Erythroblast (primary cell): ENCODE results near the gene SPTLC2.

ENCODE experiments used
- DNase-seq, 2 experiments: peaks; one replicate each; lab custom pipeline; 2025; lab: John Stamatoyannopoulos, UW
- GATA1 ChIP-seq: IDR thresholded peaks from 2 replicates; pipeline ENCODE4 v1.6.1; 2011; ENCODE audit warnings: low read depth, mild to moderate bottlenecking, control low read depth, low read length, moderate library complexity
- POLR2A ChIP-seq: IDR thresholded peaks from 2 replicates; pipeline ENCODE4 v1.6.1; 2011; ENCODE audit warnings: mild to moderate bottlenecking, low read length

SPTLC2 gene

DNA sequence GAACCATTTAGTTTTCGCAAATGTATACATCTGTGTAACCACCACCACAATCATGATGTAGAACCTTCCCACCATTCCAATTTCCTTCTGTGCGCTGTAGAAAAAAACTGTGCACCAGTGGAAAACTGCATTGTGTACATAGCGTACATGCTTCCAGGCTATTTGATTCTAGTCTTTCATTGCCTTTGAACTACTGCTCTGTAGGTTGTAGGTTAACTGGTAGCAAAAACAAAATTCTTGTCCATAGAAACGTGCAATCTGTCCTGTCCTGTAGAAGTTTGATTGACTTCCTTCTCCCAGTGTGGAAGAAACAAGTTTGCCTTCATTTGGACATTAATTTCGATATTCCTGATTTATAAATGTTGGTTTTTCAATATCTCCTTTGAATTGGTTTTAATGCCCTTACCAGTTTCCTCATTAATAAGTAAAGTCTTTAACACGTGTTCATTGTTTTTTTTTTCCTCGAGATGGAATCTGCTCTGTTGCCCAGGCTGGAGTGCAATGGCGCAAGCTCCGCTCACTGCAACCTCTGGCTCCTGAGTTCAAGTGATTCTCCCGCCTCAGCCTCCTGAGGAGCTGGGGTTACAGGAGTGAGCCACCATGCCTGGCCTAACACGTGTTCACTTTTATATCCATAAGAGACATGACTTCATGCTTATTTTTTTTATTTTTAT, 114.2 kb downstream of the SPTLC2 start:
- no peak for DNase-seq
- no peak for TF ChIP-seq POLR2A
- TF ChIP-seq GATA1, result no peak

DNA sequence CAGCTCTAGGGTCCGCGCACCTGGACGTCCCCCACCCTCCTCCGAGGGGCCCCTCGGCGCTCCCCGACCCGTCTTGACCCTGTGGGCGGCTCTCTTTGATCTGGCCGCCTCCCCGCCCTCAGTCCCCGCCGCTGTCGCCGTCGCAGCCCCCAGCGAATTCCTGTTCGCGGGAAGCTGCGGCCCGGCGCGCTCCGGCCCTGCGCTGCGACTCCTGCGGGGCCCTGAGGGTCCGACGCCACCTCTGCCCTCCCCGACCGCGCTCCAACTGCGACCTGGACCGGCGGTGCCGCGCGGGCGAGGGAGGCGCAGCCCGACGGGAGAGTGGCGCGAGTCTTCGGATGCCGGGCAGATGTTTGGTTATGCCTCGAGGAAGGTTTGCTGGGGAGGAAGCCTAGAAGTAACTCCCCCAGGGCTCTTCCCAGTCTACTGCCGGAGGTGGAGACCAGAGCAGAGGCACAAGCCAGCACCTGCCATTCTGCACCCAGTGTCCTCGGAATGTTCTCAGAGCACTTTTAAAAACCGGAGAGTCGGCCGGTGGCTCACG, 117.4 kb downstream of the SPTLC2 start:
- TF ChIP-seq POLR2A, result no peak
- no peak for TF ChIP-seq GATA1
- no peak for DNase-seq

DNA sequence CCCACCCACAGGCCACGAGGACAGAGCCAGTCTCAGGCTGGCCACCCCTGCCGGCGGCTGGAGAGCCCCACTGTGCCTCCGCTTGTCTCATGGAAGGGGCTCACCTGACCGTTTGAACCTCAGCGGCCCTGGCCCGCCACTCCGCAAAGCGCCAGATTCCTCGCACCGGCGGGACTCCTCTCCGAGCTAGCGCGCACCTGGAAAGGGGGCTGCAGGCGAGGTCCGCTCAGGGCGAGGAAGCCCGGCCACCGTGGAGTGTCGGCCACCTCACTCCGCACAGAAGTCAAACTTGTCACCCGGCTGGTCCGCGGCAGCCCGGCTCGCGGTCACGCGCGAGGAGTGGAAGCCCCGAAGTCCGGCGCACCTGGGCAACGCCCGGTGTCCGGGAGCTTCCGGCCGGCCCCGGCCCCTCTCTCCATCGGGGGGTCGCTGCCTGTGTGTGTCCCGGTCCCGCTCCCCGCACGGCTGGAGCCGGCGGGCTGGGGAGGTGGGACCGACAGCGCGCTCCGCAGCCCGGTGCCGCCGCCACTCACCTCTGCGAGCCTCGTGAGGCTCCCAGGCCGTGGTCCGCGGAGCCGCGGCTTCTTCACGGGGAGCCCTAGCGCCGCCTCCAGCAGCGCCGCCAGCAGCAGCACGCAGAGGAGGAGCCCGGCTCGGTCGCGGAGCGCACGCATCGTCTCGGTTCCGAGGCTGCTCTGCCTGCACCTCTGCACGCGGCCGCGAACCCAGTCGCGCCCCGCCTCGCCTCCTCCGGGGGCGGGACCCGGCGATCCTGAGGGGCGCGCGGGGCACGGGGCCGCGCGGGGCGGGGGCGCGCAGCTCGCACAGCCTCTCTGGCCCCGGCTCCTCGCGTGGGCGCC, 118.1 kb downstream of the SPTLC2 start, which contains the start of gene ISM2:
Gene ISM2 (minus strand): TSS at position 697 of the 860 bp plus-strand sequence. CDS start 23 bp downstream, at position 674.
- peak; percentile 46 to 53 for DNase-seq
- TF ChIP-seq GATA1, result no peak
- TF ChIP-seq POLR2A, result no peak

DNA sequence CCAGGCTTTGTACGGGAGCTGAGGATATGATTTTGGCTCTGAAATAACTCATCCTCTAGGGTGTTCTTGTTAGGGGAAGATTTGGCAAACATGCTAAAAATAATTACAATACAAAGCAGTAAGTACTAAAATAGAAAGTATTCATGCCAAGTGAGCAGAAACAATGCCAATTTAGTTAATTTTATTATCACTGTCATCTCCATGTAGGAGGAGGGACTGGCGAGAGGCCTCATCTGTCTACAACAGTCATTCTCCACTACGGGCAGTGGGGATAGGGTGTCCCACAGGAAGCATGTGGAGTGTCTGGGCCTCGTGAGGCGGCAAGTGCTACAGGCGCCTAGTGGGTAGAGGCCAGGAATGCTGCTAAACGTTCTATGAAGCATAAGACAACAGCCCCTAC, 121.1 kb downstream of the SPTLC2 start:
- TF ChIP-seq GATA1 (no peak), POLR2A (no peak)
- DNase-seq, result no peak

GRCh38 chr14:77491056-77491455, 125.4 kb downstream of the SPTLC2 start:
- DNase-seq, result no peak
- TF ChIP-seq GATA1 (no peak), POLR2A (no peak)

DNA sequence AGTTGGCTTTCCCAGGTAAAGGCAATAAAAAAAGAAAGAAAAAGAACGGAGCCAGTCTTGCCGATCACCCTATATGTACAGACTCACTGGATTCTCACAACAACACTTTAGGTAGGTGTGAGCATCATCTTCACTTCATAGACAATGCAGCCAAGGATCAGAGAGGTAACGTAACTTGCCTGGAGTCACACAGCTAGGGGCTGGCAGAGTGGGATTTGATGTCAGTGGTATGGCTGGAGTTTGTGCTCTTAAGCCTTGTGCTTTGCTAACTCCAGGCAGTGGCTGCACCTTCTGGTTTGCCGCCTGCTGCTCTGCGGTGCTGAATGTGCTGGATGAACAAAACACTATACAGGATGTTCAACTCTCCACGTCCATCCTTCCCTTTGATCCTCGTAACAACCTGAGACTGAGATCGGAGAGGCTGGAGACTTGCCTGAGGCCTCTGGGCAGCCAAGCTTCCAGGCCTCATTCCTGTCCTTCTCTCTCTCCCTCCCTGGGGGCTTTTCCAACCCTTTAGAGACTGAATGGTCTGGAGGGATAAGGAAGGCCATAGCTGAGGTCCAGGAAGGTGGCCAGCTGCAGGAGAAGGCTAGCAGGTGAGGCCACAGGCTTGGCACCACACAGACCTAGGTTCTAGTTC, 126.0 kb downstream of the SPTLC2 start:
- no peak for TF ChIP-seq GATA1
- TF ChIP-seq POLR2A, result no peak
- no peak for DNase-seq

DNA sequence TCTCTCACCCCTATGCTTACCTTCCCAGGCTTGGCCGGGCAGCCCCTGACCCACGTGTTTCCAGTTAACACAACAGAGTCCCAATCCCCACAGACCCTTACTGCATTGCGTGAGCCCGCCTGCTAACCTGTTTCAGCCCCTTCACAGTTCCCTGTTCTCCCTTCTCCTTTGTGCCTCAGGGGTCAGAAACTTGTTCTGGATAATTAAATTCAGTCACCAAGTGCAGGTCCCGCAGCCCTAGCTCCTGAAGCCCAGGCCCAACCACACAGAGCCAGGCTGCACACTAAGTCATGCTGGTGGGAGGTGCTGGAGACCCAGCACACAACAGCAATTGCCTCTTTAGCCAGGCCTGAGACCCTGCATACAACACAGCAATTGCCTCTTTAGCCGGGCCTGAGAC, 127.4 kb downstream of the SPTLC2 start:
- DNase-seq, result no peak
- TF ChIP-seq GATA1, result no peak
- TF ChIP-seq POLR2A, result no peak

DNA sequence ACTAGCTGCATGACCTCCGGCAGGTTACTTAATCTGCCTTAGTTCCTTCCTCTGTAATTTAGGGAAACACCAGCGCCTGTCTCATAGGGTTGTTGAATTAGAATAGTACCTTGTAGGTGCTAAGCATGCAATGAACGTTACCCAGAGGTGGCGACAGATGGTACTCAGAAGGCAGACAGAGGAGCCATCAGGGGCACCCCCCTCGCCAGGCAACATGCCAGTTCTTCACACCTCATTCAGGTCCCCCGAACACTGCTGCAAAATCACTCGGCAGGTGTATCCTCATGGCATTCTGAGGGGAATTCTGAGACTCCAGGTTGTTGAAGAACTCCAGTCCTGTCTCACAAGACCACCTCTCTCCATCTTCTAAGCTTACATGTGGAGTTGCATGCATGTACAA, 127.9 kb downstream of the SPTLC2 start:
- DNase-seq, result no peak
- no peak for TF ChIP-seq GATA1
- TF ChIP-seq POLR2A, result no peak

GRCh38 chr14:77485901-77486678, 130.3 kb downstream of the SPTLC2 start:
- DNase-seq, result no peak
- TF ChIP-seq GATA1 (no peak), POLR2A (no peak)

DNA sequence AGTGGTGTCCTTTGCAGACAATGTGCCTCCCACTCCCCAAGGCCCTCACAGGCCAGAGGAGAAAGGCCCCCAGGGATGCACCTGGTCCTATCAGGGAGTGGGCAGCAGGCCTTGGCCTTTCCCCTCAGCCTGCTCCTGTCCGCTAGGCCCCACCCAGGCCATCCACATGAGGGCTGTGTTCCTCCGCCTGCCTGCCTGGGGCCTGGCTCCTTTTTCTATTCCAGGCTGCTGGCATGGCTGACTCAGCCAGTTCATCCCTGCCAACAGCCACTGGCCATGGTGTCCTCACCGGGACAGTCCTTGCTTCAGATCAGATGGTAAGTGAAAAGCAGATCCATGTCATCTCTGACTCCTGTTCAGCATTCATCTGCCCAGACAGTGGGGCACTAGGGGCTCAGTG, 131.2 kb downstream of the SPTLC2 start:
- DNase-seq, result no peak
- no peak for TF ChIP-seq GATA1
- TF ChIP-seq POLR2A, result no peak

DNA sequence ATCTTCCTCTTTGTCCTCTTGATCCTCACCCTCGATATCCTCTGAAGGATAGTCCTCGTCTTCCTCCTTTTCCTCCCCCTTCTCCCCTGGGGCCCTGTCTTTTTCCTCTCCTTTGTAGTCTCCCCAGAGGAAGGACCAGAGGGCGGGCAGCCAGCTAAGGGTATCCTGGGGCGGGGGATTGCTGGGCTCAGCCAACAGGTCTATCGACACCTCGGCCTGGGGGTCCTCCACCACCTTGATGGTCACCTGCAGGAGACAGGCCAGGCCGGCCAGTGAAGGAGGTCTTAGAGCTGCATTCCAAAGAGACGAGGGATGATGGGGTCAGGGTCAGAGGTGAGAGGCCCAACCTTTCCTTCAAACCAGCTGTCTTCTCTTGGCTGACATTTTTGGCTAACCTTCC, 134.0 kb downstream of the SPTLC2 start:
- DNase-seq, result no peak
- TF ChIP-seq GATA1, result no peak
- no peak for TF ChIP-seq POLR2A

DNA sequence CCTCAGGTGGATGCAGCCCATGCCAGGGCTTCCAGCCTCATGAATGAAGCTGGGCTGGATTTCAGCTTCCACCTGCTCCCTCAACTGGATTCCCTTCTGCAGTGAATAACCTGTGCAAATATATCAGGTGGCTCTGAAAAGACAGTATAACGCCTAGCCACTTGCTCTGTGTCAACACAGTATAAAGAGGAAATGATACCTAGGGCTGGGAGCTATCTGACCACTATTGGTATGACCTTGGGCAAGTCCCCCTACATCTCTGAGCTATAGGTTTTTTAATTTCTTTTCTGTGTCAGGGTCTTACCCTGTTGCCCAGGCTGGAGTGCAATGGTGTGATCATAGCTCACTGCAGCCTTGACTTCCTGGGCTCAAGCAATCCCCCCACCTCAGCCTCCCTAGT, 137.6 kb downstream of the SPTLC2 start:
- TF ChIP-seq POLR2A (no peak), GATA1 (no peak)
- DNase-seq, result no peak

- TF ChIP-seq GATA1, result no peak
- no peak for TF ChIP-seq POLR2A
- DNase-seq, result no peak
Observed at GRCh38 chr14:77478029-77478428, 138.4 kb downstream of the SPTLC2 start.
